ENCODE data around the gene TEX13D. TPM values are rescaled to one million over a fixed set of nuclear protein-coding genes. Genes with fewer than 3 reads are reported as not detected.

TEX13D gene
- total RNA-seq, 2 experiments from 2014 or later: 0.23 TPM; not detected in 1

DNA sequence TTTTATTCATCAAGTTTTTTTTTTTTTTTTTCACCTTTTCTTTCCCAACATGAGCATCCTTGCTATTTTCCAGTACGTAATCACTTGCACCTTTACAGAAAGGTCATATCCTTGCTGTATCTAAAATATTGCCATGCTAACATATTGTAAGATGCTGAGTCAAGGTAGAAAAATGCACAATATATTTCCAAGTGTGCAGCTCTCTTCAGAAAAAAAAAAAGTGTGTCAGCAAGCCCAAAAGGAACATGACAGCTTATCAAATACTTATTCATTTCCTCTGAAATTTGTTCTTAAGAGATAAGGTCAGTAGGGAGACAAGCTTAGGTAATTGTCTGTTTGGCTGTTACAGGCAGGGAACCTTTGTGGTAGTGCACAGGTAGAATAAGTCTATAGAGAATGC, 40.9 kb downstream of the TEX13D start:
- ChIA-PET POLR2A (interaction anchor here (1.2 kb wide), 1 partner anchor 26 kb away, joined by 3 read pairs; no protein-coding TSS in a partner anchor), CTCF (interaction anchor here (1.2 kb wide), 1 partner anchor 33 kb away, joined by 4 read pairs; no protein-coding TSS in a partner anchor)
- intact Hi-C loops (cut with micrococcal nuclease): no loop called here
- ATAC-seq (no peak), DNase-seq (no peak)
- no peak overlapping the region for H3K4me3 Mint-ChIP-seq
- peaks cover 48% of the 10 kb centered on the region for H3K4me1 Mint-ChIP-seq (ENCODE audit: low read depth)
- H3K27me3 Mint-ChIP-seq: no peaks in the 10 kb centered on the region
- H3K27ac Mint-ChIP-seq: no peak overlapping the region
- peaks cover 32% of the 10 kb centered on the region for H3K36me3 Mint-ChIP-seq (ENCODE audit: low read depth)
- no peaks in the 10 kb centered on the region for H3K9me3 Mint-ChIP-seq
- no peak for TF ChIP-seq CTCF (IDR thresholded peaks at IDR 0.05)

GRCh38 chrX:124378643-124379042, 46.2 kb downstream of the TEX13D start:
- Mint-ChIP-seq H3K9me3 (no peaks in the 10 kb centered on the region), H3K27me3 (no peaks in the 10 kb centered on the region), H3K4me1 (ENCODE audit: low read depth) (peaks cover 33% of the 10 kb centered on the region), H3K36me3 (ENCODE audit: low read depth) (peaks cover 26% of the 10 kb centered on the region), H3K27ac (no peak overlapping the region), H3K4me3 (no peak overlapping the region)
- POLR2A ChIA-PET: interaction anchor here (0.7 kb wide), 1 partner anchor 148 kb away, joined by 3 read pairs; no protein-coding TSS in a partner anchor
- intact Hi-C loops (cut with micrococcal nuclease): no loop called here
- no peak for TF ChIP-seq CTCF (IDR thresholded peaks at IDR 0.05)
- CTCF ChIA-PET: interaction anchor here (0.7 kb wide), 1 partner anchor 10 kb away, joined by 3 read pairs; no protein-coding TSS in a partner anchor
- no peak for DNase-seq
- no peak for ATAC-seq

DNA sequence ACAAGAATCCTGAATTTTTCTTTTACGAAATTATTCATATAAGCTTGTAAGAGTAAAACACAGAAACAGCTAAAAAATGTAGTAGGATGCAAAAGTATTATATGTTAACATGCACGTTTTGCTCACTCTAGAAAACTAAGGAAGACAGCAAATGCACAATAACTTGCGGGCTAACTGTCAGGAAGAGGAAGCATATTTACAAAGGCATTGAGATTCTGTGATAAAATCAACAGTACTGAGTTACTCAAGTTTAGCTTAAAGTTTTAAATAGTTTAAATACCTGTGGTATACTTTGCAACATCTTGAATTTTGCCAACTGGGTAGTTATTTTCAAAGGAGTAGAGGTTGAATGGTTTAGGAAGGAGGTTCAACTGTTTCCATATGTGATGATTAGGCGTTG, 50.9 kb downstream of the TEX13D start:
- ATAC-seq: no peak
- intact Hi-C loops (cut with micrococcal nuclease): no loop called here
- Mint-ChIP-seq H3K4me1 (ENCODE audit: low read depth) (peaks cover 38% of the 10 kb centered on the region), H3K4me3 (no peak overlapping the region), H3K27me3 (no peaks in the 10 kb centered on the region), H3K36me3 (ENCODE audit: low read depth) (peaks cover 27% of the 10 kb centered on the region), H3K27ac (no peak overlapping the region), H3K9me3 (no peaks in the 10 kb centered on the region)
- POLR2A ChIA-PET: no interaction called here
- CTCF ChIA-PET: no interaction called here
- no peak for TF ChIP-seq CTCF (IDR thresholded peaks at IDR 0.05)
- DNase-seq: no peak

GRCh38 chrX:124386401-124386800, 53.9 kb downstream of the TEX13D start:
- CTCF ChIA-PET: no interaction called here
- Mint-ChIP-seq H3K4me3 (no peak overlapping the region), H3K36me3 (ENCODE audit: low read depth) (peaks cover 15% of the 10 kb centered on the region), H3K27ac (no peak overlapping the region), H3K9me3 (no peaks in the 10 kb centered on the region), H3K4me1 (ENCODE audit: low read depth) (peaks cover 28% of the 10 kb centered on the region), H3K27me3 (no peaks in the 10 kb centered on the region)
- DNase-seq: no peak
- POLR2A ChIA-PET: interaction anchor here (1.0 kb wide), 1 partner anchor 27 kb away, joined by 3 read pairs; no protein-coding TSS in a partner anchor
- intact Hi-C loops (cut with micrococcal nuclease): no loop called here
- no peak for TF ChIP-seq CTCF (IDR thresholded peaks at IDR 0.05)
- ATAC-seq: no peak

Other genes starting within 250 kb of the TEX13D start
- 10 to 100 TPM; 40.9 to 43.2 TPM for gene SH2D1A, start 13.9 kb downstream of the TEX13D start, total RNA-seq

All from activated CD8-positive, alpha-beta T cell treated with anti-CD3 and anti-CD28 coated beads for 36 hours (primary cell).